Thymus (tissue), 11 donors: ENCODE data around the gene PHF20. TPM values are rescaled to one million over a fixed set of nuclear protein-coding genes. Genes with fewer than 3 reads are reported as not detected.
"Not testable (repeated sequence)": the region's sequence is repeated elsewhere in the genome, so short reads cannot be mapped to it uniquely, and the experiment has no call there.

Experiments used
- DNase-seq, 9 donors: peaks; one replicate each; pipeline ENCODE4 v3.0.0-alpha.2; 2013; ENCODE audit warnings: low spot score in 9 of 9, low read depth in 6 of 9, missing footprints in 1 of 9
- H3K27ac ChIP-seq, 2 donors: one replicate each; pipeline ENCODE4 v1.5.1; 2013; ENCODE audit warnings: control low read depth in 1 of 2, low read depth in 1 of 2, low read length in 1 of 2, mild to moderate bottlenecking in 1 of 2, moderate library complexity in 1 of 2
- H3K27me3 ChIP-seq, 2 donors: one replicate each; pipeline ENCODE4 v1.5.1; 2013; ENCODE audit warnings: low read length in 1 of 2; ENCODE audit not compliant: control insufficient read depth in 2 of 2, insufficient read depth in 1 of 2
- H3K36me3 ChIP-seq, 2 donors: one replicate each; pipeline ENCODE4 v1.5.1; 2013; ENCODE audit warnings: low read length in 1 of 2, mild to moderate bottlenecking in 1 of 2, moderate library complexity in 1 of 2; ENCODE audit not compliant: control insufficient read depth in 2 of 2, insufficient read depth in 2 of 2
- H3K4me1 ChIP-seq, 2 donors: one replicate each; pipeline ENCODE4 v1.5.1; 2013; ENCODE audit warnings: low read length in 2 of 2; ENCODE audit not compliant: control insufficient read depth in 2 of 2, insufficient read depth in 2 of 2
- H3K4me3 ChIP-seq, 2 donors: one replicate each; pipeline ENCODE4 v1.5.1; 2013; ENCODE audit warnings: low read length in 2 of 2, control low read depth in 1 of 2, mild to moderate bottlenecking in 1 of 2
- H3K9me3 ChIP-seq, 2 donors: one replicate each; pipeline ENCODE4 v1.5.1; 2013; ENCODE audit warnings: low read length in 1 of 2, mild to moderate bottlenecking in 1 of 2; ENCODE audit not compliant: control insufficient read depth in 2 of 2, insufficient read depth in 1 of 2
- WGBS: extraction: QIAGEN DNeasy Blood & Tissue Kit; methylation state at CpG from one replicate; pipeline ENCODE4 v1.1.7; 2013; 5-methylcytosine and 5-hydroxymethylcytosine counted together
- polyA plus RNA-seq: library from polyadenylated mRNA; stranded (reverse); fragments of 200-250 nt; gene quantifications from one replicate; pipeline ENCODE4 v1.2.3, GENCODE V29; 2013
- total RNA-seq: library from RNA; stranded (reverse); fragments of 120-200 nt; gene quantifications from one replicate; pipeline ENCODE4 v1.2.4, GENCODE V29; 2013
- donor health status: healthy.

Gene PHF20
- total and polyA plus RNA-seq, 2 donors, result 35.6 to 39.7 TPM

DNA sequence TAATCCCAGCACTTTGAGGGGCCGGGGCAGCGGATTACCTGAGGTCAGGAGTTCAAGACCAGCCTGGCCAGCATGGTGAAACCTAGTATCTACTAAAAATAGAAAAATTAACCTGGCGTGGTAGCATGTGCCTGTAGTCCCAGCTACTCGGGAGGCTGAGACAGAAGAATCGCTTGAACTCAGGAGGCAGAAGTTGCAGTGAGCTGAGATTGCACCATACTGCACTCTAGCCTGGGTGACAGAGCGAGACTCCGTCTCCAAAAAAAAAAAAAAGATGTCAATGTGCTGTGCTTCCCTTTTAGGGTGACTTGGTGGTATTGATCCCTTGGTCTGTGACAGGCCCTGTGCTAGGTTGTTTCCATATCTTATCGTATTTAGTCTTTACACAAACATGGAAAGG lies 79.8 kb downstream of the PHF20 start:
- not testable (repeated sequence) for H3K27me3 ChIP-seq, DNase-seq, H3K27ac ChIP-seq, H3K4me1 ChIP-seq, H3K9me3 ChIP-seq, H3K4me3 ChIP-seq
- 97% methylated on average over 8 of the region's 8 CpGs for WGBS
- H3K36me3 ChIP-seq, result peaks cover 34 to 64% of the 10 kb centered on the region in 2 donors

DNA sequence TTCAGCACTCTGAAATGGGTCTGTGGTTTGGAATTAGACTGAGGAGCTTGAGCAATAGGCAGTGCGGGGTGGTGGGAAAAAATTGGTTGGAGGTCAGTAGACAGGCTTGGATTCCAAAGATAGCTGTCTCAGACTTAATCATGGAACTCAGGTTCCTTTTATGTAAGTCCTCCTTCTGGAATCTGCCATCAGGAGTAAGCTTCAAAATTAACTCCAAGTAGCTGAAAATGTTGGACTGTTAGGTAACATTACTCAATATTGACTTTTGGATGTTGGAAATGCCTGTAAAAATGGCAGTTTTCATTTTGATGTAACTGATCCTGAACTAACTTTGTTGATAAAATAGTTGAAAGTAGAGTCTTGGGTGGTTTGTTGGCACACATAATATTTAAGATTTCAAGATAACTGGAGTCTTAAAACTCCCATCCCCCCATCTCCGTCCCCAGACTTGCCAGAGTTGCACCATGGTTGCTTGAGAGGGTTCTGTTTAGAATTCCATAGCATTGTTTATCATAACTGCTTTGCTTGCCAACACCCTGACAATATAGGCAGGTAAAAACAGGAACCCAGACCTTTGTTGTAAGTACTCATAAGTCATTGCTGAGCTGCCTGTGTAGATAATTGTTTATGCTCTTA lies 83.0 kb downstream of the PHF20 start:
- Histone ChIP-seq H3K27ac (no peak overlapping the region), H3K36me3 (peaks cover 22 to 45% of the 10 kb centered on the region in 2 donors), H3K4me1 (no peaks in the 10 kb centered on the region), H3K9me3 (no peaks in the 10 kb centered on the region), H3K27me3 (no peaks in the 10 kb centered on the region), H3K4me3 (no peak overlapping the region)
- 98% methylated on average over 2 of the region's 2 CpGs for WGBS
- DNase-seq, result no peak

DNA sequence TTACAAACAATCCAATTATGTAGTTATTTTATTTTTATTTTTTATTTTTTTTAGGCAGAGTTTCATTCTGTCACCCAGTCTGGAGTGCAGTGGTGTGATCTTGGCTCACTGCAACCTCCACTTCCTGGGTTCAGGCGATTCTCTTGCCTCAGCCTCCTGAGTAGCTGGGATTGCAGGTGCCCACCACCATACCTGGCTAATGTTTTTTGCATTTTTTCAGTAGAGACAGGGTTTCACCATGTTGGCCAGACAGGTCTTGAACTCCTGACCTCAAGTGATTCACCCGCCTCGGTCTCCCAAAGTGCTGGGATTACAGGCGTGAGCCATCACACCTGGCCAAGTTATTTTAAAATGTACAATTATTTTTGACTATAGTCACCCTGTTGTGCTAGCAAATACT lies 83.8 kb downstream of the PHF20 start:
- H3K27me3 ChIP-seq, DNase-seq, H3K27ac ChIP-seq, H3K4me3 ChIP-seq, H3K4me1 ChIP-seq, H3K9me3 ChIP-seq: not testable (repeated sequence)
- peaks cover 23 to 45% of the 10 kb centered on the region in 2 donors for H3K36me3 ChIP-seq
- 98% methylated on average over 4 of the region's 4 CpGs for WGBS

DNA sequence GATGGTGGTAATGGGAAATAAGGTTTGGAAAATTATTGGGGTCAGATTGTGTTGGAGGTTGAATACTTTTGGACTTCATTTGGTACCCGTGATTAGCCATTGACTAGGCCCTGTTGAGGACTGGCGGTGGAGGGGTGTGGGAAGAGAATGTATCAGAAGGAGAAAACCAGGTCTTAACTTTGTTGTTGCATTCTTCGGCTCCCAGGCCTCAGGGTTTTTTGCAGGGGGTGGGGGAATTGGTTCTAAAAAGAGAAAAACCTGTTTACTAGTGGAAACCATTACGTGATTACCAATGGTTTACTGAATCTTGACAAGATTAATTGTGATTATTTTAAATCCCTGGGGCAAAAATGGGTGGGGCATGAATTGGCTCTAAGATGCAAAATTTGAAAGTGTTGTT lies 85.1 kb downstream of the PHF20 start:
- no peaks in the 10 kb centered on the region for H3K27me3 ChIP-seq
- H3K9me3 ChIP-seq, result no peaks in the 10 kb centered on the region
- H3K36me3 ChIP-seq, result peaks cover 19 to 42% of the 10 kb centered on the region in 2 donors
- H3K4me3 ChIP-seq, result no peak overlapping the region
- DNase-seq, result no peak
- no peak overlapping the region for H3K27ac ChIP-seq
- no peaks in the 10 kb centered on the region for H3K4me1 ChIP-seq
- WGBS, result 98% methylated on average over 4 of the region's 4 CpGs

DNA sequence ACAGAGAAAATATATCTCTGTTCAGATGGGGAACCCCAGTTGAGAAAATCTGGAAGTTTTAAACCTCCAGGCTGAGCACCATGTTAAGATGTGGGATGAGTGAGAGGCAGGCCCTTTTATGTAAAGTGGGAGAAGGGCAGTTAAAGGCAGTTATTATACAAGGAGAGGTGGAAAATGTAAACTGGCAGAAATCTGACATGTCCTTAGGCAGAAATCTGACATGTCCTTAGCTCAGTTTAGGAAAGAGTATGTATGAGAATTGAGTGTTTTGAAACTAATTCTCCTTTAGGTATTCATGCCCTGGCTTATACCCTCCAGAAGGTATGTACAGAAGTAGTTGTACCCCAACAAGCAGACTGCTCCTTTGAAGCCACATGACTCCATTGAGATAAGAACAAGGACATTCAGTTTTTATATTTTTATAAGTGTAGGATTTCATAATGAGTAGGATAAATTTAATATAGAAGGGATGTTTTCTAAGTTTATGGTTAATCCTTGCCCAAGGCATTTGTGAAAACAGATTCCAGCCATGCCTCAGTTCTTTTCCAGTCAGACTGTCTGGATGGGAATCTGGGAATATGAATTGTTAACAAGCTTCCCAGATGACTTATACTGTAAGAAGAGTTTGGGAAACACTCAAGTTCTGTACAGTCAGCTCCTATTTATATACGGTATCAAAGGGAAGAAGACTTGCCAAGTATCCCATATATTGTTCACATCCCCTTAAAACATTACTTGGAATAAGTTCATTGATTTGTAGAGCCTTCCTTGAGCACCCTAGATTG lies 94.8 kb downstream of the PHF20 start:
- no peaks in the 10 kb centered on the region for H3K4me1 ChIP-seq
- no peak for DNase-seq
- no peaks in the 10 kb centered on the region for H3K27me3 ChIP-seq
- WGBS, result 95% methylated on average over 1 of the region's 1 CpG
- no peaks in the 10 kb centered on the region for H3K9me3 ChIP-seq
- no peak overlapping the region for H3K27ac ChIP-seq
- peaks cover 12 to 32% of the 10 kb centered on the region in 2 donors for H3K36me3 ChIP-seq
- no peak overlapping the region for H3K4me3 ChIP-seq

DNA sequence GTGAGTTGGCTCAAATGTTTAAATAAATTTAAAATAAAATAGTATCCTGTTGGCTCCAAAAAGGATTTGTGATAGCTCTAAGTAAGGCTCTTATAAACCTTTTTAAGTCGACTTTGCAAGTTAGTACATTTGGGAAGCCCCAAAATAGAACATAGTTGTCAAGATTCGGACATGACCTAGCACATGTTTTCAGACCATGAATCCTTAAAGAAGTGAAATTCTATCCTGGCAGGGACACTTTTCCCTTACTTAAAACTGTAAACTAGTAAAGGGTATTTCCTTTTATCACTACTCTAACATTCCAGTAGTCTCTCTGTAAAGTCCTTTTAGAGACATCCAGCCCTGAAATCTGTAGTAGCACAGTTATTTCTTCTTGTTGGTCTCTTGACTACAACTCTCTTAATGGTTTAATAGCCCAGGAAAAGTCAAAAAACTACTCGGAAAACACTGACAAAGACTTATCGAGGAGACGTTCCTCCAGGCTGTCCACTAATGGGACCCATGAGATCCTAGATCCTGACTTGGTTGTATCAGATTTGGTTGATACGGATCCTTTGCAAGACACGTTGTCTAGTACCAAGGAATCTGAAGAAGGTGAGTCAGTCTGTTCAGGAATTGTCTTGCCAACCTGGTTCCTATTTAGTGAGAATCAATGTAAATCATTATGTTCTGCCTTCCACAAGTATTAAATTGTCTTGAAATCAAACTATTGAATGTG lies 98.9 kb downstream of the PHF20 start:
- WGBS, result 96% methylated on average over 7 of the region's 7 CpGs
- no peak overlapping the region for H3K4me3 ChIP-seq

DNA sequence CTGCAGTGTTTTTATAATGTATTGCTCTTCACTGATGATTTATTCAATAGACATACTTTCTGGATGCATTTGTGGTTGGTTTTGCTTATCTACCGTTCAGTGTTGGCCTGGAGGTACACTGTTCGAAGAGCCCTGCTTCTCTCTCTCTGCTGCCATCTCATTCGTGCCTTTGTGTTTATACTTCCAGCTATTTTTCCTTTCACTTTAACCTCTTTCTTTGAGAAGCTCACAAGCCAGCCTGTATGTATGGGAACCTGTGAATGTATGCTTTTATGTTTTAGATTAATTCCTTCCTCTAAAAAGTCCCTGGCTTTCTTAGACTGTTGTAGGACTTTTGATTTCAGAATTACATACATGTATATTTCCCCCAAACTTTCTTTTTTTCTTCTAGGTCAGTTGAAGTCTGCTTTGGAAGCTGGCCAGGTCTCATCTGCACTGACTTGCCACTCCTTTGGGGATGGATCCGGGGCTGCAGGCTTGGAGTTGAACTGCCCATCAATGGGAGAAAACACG lies 99.5 kb downstream of the PHF20 start:
- peak in 1 of 9 donors; percentile 14 for DNase-seq
- H3K9me3 ChIP-seq, result no peaks in the 10 kb centered on the region
- WGBS, result 89% methylated on average over 5 of the region's 5 CpGs
- H3K4me1 ChIP-seq, result no peaks in the 10 kb centered on the region
- H3K4me3 ChIP-seq, result no peak overlapping the region
- no peaks in the 10 kb centered on the region for H3K27me3 ChIP-seq
- peaks cover 10 to 18% of the 10 kb centered on the region in 2 donors for H3K36me3 ChIP-seq
- peak overlapping the region; percentile 52 to 71 for H3K27ac ChIP-seq

More for the DNA sequence above, 98.9 kb downstream of the PHF20 start:
- no peaks in the 10 kb centered on the region for H3K4me1 ChIP-seq
- H3K9me3 ChIP-seq, result no peaks in the 10 kb centered on the region
- peak overlapping the region in 1 of 2 donors; percentile 71 for H3K27ac ChIP-seq
- peaks cover 10 to 20% of the 10 kb centered on the region in 2 donors for H3K36me3 ChIP-seq
- DNase-seq, result no peak
- no peaks in the 10 kb centered on the region for H3K27me3 ChIP-seq

DNA sequence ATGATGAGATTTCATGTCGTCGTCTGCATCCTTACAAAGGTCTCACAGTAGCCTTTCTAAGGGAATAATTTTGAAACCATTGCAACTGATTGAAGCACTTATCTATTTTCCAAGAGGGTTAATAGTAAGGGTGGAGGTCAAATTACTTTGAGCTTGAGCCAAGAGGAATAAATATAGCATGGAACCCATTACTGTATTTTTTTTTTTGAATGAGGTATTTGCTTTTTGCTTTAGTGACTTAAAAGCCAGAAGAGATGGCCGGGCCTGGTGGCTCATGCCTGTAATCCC lies 104.2 kb downstream of the PHF20 start:
- Histone ChIP-seq H3K4me1 (no peaks in the 10 kb centered on the region), H3K4me3 (no peak overlapping the region), H3K9me3 (no peaks in the 10 kb centered on the region), H3K36me3 (peaks cover 4 to 14% of the 10 kb centered on the region in 2 donors), H3K27ac (no peak overlapping the region), H3K27me3 (no peaks in the 10 kb centered on the region)
- WGBS, result 94% methylated on average over 3 of the region's 3 CpGs
- DNase-seq, result no peak

DNA sequence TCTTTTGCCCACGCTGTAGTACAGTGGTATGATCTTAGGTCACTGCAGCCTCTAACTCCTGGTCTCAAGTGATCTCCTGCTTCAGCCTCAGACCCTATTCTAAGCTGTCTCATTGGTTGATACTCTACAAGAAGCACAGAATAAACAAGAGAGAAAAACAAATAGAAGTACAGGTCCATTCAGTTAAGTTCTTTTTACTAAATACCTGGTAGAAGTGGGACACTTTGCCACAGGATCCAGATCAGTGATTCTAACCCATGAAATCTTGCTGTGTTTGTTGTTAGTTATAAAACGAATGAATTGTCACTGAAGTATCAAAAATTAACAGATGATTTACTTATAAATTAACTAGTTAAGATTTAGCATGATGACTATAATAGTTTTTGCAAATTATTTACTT lies 105.8 kb downstream of the PHF20 start:
- Histone ChIP-seq H3K27ac (no peak overlapping the region), H3K27me3 (no peaks in the 10 kb centered on the region), H3K9me3 (no peaks in the 10 kb centered on the region), H3K4me3 (no peak overlapping the region), H3K4me1 (no peaks in the 10 kb centered on the region), H3K36me3 (peaks cover 0 to 11% of the 10 kb centered on the region in 2 donors)
- WGBS, result 99% methylated on average over 2 of the region's 2 CpGs
- DNase-seq, result no peak
